GM19035 (cell line): ENCODE data around the gene ZBTB32.

ENCODE experiments used
- ATAC-seq: cut with Tn5 transposase; IDR thresholded peaks from one replicate; pipeline ENCODE4 v1.9.1; 2021; ENCODE audit not compliant: unreplicated experiment

Gene ZBTB32

DNA sequence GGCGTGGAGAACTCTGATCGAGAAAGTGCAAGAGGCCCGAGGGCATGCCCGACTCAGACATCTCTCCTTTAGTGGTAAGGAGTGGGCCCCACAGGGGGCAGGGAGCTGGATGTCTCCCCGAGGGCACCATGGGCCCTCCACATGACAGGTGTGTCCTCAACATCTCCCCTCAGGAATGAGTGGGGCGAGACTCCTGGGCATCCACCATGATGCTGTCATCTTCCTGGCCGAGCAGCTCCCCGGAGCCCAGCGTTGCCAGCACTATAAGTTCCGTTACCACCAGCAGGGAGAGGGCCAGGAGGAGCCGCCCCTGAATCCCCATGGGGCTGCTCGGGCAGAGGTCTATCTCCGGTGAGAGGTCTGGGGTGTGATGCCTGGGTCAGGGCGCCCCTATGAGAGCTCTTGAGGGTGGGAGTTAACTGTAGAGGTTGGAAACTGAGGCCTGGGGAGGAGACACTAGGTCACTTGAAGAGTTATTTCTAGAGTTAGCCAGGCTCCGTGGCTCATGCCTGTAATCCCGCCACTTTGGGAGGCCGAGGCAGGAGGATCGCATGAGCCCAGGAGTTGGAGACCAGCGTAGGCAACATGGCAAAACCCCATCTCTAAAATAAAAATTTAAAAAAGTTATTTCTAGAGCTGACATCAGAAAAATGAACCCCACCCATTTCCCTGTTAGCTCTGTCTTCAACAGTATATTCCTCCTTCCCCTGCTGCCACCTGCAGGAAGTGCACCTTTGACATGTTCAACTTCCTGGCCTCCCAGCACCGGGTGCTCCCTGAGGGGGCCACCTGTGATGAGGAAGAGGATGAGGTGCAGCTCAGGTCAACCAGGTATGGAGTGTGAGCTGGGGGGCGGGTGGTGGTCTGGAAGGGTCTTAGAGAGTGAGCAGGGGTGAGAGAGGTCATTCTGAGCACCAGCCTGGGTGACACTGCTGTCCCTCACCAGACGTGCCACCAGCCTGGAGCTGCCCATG is 32.8 kb downstream of the ZBTB32 start:
- no peak for ATAC-seq

DNA sequence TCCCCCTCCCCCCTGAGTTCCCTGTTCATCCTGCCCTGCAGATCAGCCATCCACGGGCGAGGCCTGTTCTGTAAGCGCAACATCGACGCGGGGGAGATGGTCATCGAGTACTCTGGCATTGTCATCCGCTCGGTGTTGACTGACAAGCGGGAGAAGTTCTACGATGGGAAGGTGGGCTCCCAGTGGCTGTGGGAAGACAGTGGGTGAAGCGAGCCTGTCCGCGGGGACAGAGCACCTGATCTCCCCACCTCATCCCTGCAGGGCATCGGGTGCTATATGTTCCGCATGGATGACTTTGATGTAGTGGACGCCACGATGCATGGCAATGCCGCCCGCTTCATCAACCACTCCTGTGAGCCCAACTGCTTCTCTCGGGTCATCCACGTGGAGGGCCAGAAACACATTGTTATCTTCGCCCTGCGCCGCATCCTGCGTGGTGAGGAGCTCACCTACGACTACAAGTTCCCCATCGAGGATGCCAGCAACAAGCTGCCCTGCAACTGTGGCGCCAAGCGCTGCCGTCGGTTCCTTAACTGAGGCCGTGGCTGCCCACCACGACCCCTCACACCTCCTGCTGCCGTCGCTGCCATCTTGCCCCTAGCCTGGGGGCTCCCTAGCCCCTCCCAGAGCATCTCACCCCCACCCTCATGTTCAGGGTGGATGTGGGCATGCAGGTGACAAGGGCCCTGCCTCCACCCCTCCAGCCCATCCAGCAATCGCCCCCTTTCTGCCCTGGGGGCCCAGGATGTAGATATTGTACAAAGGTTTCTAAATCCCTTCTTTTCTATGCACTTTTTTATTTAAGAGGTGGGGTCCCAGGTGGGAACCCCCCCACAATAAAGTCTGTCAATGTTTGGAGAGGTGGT is 33.9 kb downstream of the ZBTB32 start:
- no peak for ATAC-seq

GRCh38 chr19:35738887-35739229 is 34.5 kb downstream of the ZBTB32 start:
- ATAC-seq: no peak

GRCh38 chr19:35739275-35740107 is 35.1 kb downstream of the ZBTB32 start:
- ATAC-seq: no peak

DNA sequence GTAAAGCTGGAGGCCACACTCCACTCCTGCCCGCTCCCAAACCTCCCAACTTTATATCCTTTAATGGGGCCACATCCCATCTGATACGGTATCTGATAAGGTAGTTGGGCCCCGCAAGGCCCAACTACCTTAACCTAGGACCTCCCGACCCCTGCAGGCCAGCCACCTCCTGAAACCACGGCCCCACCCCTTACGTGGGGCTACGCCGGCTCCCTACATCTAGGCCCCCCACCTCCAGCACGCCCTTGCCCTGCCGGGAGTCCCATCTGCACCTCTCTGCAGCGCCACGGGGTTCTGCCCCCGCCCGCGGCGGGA is 35.7 kb downstream of the ZBTB32 start:
- no peak for ATAC-seq

DNA sequence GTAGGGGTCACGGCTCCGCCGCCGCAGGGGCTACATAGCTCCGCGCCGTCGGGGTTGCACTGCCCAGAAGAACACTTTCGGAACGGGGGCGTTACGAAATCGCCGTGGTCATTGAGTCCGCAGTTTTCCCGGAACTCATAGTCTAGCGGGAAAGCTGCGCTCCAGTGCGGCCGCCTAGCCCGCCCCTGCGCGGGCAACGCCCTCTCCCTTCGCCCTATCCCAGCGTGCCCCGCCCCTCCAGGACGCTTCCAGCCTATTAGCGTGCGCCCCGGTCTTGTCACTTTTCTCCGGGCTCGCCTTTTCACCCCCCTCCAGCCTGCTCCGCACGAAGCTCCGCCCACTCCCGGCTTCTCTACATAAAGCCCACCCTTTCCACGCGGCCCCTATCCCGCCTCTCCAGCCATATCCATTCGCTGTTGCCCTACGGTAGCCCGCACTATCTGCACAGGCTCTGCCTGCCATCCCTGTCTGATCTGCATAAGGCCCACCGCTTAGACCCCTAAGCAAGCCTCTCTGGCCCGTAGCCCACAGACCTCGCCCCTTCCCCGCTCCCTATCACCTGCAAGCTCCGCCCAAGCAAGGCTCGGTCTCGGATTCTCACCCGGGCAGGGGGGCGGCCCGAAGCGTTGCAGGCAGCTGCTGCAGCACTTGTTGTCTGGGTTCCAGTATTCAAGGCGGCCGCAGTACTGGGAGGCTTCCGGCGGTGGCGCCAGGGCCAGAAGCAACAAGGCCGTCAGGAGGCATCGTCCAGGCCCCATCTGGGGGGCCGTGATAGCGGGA is 36.3 kb downstream of the ZBTB32 start:
- ATAC-seq: peak; percentile 51

DNA sequence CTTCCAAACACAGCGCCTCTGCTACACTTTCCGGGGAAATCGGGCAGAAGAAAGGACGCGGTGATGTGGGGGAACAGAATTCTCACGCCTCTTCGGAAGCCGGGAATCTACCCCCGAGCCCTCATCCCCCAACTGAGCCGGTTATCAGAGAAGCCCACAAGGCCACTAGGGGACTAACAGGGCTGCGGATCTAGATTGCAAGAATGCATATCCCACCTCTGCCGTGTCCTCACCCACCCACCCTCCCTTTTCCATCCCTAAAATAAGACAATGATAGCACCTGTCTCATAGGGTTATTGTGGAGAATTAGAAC is 36.8 kb downstream of the ZBTB32 start:
- no peak for ATAC-seq

GRCh38 chr19:35742121-35742724 is 37.9 kb downstream of the ZBTB32 start, which contains the start of gene IGFLR1:
IGFLR1 (minus strand) TSS chr19:35742452; CDS start chr19:35741180, 1,272 bp downstream.
- no peak for ATAC-seq

DNA sequence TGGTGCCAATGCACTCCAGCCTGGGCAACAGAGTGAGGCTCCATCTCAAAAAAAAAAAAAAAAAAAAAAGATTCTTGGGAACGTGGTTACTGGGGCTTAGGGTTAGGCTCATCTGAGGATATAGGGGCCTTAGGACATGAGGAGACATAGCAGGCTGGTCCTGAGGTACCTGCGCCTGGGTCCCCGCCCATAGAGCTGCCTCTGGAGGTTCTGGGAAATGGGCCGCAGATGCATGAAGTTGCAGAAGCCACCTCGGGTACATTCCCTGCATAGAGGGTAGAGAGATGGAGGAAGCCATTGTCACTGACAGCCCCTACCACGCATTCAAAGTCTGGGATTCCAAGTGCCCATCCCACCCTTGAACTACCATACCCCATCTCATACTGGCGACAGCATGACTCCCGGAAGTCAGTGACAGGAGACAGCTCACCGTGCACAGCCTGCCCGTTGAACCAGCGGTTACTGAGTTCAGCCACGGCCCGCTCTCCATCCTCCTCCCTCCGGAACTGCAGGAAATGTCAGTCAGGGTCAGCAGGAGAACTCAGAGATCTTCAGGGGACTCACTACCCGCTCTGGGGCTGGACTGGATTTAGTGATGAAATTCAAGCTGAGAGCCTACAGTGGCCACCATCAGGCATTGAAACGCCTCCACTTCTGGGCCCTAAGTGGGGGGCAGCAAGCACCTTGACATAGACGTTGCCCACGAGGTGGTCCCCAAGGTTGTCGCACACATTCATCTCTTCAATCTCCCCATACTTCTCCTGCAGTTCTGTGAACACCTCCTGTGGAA is 39.5 kb downstream of the ZBTB32 start:
- ATAC-seq: no peak

DNA sequence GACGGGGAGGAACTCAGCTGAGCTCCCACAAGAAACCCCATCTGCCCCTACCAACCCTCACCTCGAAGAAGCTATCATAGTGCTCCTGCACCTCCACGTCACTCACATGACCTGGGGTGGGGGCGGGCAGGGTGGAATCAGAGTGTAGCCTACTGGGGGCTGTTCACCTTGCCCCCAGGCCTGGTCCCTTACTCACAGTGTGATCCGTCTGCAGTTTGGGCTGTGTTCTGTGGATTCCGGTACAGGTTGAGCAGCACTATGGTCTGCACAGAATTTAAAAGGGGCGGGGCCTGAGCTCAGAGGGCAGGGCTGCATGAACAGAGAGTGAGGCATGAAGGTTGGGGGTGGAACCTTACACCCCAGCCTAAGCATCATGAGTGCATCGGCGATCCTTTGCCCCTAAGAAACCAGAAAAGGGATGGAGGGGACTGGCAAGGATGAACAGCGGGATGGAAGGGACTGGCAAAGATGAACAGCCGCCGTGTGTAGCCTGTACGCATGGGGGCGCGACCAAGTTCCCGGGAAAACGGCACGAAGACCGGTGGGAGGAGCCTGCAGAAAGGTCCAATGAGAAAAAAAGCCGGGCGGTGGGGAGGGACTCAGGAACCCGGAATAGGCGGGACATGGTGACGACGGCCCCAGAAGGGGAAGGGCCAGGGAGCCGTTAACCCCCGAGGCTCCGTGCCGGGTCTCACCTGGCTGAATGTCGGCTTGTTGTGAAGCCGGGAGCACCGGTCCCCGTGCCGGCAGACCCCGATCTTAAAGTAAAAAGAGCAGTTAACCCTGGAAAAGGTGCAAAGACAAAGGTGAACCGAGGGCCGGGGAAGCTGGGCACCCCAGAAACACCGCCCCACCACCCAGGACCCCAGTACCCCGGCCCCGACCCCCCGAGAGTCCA is 40.3 kb downstream of the ZBTB32 start:
- ATAC-seq: peak; percentile 36

GRCh38 chr19:35745328-35746086 is 41.1 kb downstream of the ZBTB32 start, which contains the start of the genes PSENEN and U2AF1L4:
PSENEN (plus strand) TSS chr19:35745651; CDS start chr19:35745931, 280 bp downstream.
U2AF1L4 (minus strand) TSS chr19:35745418; CDS start chr19:35745391, 27 bp downstream.
- peak; percentile 50 for ATAC-seq

GRCh38 chr19:35746087-35746462 is 41.7 kb downstream of the ZBTB32 start:
- no peak for ATAC-seq

DNA sequence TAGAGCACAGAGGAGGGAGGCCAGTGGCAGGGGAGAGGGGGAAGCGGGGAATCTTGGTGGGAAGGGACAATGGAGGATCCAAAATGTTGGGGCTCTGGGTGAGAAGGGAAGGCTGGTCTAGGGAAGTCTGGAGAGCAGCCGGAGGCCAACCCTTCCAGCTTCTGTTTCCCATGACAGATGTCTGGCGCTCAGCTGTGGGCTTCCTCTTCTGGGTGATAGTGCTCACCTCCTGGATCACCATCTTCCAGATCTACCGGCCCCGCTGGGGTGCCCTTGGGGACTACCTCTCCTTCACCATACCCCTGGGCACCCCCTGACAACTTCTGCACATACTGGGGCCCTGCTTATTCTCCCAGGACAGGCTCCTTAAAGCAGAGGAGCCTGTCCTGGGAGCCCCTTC is 42.2 kb downstream of the ZBTB32 start:
- no peak for ATAC-seq

GRCh38 chr19:35748106-35749020 is 44.0 kb downstream of the ZBTB32 start, which contains the start of gene LIN37:
LIN37 (plus strand) TSS chr19:35748576; CDS start chr19:35748725, 149 bp downstream.
- peak; percentile 70 for ATAC-seq

- no peak for ATAC-seq
Observed at GRCh38 chr19:35750167-35750566, 45.8 kb downstream of the ZBTB32 start.
